DMS153 (cell line): Measurements from ENCODE around the gene BACE1-AS.
"Not testable (repeated sequence)": the region's sequence is repeated elsewhere in the genome, so short reads cannot be mapped to it uniquely, and the experiment has no call there.

Experiments
- DNase-seq: peaks from one replicate; lab custom pipeline; 2025; lab: John Stamatoyannopoulos, UW

Gene BACE1-AS

DNA sequence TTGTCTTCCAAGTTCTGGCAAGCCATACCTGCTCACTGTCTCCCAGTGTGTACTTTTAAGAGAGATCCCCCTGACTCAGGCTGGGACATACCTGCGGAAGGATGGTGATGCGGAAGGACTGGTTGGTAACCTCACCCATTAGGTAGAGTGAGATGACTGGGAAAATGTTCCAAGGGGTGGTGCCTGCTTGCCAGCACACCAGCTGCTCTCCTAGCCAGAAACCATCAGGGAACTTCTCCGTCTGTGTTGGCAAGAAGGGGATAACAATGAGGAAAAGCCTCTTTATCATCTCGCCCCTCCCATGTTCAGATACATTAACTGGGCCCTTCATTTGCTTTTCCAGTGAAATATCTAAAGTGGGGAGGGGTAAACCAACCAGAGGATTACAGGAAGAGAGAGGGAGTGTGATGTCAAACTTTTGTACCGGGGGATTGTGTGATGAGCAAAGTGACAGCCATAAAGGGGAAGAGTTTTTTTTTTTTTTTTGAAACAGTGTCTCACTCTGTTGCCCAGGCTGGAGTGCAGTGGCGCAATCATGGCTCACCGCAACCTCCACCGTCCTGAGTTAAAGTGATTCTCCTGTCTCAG lies at the start of gene BACE1-AS:
BACE1-AS (plus strand) TSS at position 538 of the 588 bp plus-strand sequence.
- no peak for DNase-seq

DNA sequence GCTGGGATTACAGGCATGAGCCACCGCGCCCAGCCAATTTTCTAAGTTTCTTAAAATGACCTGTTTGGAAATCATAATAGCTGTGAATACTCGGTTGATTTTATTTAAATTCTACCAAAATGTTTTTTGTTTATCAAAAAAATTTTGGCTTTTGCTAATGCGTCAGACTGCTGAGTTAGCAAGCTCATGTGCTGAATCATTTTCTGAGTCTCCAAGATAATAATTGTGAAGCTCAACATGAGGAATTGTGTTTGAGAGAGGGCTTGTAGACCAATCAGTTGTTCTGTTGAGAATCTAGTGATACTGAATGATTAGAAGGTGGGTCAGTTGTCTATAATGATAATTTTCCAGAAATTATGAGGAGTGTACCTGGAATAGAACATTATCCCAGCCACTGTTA lies 42.8 kb upstream of the BACE1-AS start:
- DNase-seq: no peak

DNA sequence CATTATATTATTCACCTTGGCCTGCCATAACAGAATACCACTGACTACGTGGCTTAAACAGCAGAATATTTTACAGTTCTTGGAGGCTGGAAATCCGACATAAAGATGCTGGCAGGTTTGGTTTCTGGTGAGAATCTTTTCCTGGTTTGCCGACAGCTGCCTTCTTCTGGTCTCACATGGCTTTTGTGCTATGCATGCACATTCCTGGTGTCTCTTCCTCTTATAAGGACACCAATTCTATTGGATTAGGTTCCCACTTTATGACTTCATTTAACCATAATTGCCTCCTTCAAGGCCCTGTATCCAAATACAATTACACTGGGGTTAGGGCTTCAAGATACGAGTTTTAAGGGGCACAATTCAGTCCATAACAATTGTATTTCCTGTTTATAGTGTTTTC lies 41.6 kb upstream of the BACE1-AS start:
- DNase-seq: no peak

DNA sequence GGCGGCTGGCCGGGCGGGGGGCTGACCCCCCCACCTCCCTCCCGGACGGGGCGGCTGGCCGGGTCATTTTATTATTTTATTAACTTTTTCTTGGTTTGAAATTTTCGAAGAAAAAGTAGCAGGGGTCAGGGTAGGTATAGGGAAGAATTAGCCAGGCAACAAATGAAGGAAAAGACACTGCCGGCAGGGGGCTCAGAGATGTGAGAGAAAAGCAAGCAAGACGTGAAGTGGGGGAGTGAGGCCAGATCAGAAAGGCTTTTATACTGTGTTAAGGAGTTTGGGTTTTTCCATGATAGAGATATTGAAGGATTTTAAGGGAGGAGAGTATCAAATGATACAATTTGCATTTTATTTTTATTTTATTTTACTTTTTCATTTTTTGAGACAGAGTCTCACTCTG lies 39.6 kb upstream of the BACE1-AS start:
- no peak for DNase-seq

DNA sequence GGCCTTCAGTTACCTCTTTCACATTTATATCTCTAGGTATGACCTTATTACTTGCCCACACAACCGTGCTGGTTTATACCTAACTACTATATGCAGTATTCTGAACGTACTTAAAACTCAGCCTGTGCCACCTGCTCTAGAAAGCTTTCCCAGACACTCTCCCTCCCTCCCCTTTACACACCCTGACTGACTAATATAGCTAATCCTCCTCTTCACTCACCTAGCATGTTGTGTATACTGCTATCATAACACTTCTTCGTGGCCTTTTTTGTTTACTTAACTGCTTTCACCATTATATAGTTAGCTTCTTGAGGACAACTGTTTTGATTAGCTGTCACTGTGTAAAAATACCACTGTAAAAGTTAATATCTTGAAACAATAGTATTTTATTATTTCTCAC lies 35.2 kb upstream of the BACE1-AS start:
- no peak for DNase-seq

DNA sequence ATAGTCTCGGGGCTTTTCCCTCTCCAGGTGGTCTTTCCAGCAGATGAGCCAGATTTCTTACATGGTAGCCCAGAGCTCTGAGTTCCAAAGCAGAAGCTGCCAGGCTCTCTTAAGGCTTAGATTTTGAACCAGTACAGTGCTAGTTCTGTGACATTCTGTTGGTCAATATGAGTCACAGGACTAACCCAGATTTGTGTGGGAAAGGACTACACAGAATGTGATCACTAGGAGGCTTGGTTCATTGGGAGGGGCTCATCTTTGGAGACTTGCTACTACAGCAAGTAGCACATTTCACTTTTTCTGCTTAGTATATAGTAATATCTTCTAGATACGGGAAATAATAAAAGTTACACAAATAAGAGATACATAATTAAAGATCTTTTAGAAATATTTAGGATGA lies 34.6 kb upstream of the BACE1-AS start:
- DNase-seq: no peak

DNA sequence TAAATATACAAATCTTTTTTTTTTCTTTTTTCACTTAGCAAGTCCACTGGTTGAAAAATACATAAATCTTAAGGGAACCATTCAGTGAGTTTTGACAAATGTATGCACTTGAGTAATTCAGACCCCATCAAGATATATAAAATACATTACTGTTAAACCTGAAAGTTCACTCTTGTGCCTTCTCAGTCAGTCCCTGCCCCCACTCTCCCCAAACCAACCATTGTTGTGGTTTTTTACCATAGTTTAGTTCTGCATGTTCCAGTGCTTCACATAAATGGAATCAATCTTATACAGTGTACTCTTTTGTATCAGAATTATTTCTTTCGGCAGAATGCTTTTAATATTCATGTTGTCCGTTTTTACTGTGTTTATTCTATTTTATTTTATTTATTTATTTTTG lies 32.6 kb upstream of the BACE1-AS start:
- no peak for DNase-seq

DNA sequence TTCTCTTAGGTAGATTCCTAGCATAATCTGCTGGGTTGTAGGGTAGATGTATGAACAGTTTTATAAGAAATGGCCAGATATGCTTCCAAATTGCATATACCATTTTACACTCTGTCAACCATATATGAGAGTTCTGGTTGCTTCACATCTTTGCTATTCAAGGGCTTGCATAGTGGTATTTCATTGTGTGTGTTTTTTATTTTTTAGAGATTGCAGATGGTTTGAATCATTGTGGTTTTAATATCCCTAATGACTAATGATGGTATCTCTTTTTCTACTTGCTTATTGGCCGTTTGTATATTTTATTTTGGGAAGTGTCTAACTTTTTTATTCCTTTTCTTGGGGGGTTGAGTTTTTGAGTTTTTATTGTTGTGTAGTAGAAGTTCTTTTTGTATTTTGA lies 31.7 kb upstream of the BACE1-AS start:
- no peak for DNase-seq

DNA sequence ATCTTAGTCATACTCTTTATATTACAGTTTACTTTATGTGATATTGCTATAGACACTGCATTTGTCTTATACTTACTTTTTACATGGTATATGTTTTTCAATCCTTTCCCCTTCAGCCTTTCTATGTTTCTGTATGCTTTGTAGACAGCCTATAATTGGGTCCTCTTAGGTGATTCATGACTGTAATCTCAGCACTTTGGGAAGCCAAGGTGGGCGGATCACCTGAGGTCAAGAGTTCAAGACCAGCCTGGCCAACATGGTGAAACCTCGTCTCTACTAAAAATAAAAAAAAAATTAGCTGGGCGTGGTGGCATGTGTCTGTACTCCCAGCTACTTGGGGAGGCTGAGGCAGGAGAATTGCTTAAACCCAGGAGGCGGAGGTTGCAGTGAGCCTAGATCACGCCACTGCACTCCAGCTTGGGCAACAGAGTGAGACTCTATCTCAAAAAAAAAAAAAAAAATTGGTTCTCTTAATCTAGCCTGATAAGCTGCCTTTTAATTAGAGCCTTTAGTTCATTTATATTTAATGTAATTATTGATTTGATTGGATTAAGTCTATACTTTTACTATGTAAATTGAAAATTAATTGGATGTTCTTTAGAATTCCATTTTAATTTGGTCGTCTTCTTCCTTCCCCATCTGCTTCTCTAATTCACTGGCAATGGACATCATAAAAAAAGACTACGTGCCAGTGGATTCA lies 26.4 kb upstream of the BACE1-AS start:
- not testable (repeated sequence) for DNase-seq

DNA sequence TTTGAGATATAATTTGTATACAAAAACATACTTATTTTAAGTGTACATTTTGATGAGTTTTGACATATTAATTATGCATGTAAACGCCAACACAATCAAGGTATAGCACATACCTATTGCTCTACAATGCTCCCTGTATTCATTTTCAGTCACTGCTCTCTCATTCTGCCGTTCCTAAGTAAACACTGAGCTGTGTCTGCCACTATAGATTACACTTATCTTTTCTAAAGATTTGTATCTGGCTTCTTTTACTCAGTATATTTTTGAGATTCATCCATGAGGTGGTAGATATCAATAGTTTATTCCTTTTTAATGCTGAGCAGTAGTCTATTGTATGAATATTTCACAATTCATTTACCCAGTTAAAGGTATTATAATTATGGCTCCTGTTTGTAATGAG lies 25.4 kb upstream of the BACE1-AS start:
- DNase-seq: no peak

DNA sequence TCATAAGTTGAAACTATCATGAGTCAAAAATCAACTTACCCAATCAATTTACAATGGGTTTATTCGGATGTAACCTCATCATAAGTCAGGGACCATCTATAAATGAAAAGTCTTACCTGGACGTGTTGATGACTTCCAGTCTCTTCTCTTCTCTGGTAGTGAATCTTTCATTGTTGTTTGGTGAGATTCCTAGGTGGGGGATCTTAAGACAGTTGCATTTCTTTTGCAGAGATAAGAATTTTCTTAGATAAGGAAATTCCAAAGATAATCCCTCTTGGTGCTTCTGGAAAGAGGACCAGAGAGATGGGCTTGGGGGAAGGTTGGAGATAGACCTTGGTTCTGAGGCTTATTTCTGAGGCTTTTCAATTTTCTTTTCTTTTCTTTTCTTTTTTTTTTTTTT lies 21.3 kb upstream of the BACE1-AS start:
- DNase-seq: no peak

DNA sequence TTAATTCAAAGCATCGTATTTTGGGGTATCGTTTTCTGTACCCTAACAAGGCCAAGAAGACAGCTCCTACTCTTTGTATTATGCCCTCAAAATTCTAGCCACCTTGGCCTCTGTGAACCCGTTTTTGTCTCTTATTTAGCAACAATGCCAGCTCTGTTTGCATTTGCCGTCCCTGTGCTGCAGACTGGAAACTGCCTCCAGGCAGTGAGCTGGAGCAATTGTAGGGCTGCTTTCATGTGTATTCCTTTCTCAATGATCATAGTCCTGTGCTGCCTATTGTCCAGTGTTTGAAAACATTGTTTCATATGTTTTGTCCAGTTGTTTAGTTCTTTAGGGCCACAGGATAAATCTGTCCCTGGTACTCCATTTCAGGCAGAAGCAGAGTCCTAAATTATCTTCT lies 19.9 kb upstream of the BACE1-AS start:
- no peak for DNase-seq

DNA sequence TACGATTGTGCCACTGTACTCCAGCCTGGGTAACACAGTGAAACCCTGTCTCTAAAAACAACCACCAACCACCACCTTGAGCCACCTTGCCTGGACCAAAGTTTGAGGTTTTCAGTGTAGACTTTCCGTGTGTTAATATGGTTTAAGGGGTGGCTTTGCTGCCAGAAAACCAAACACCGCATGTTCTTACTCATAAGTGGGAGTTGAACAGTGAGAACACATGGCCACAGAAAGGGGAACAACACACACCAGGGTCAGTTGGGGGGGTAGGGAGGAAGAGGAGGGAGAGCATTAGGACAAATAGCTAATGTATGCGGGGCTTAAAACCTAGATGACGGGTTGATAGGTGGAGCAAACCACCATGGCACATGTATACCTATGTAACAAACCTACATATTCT lies 19.0 kb upstream of the BACE1-AS start:
- DNase-seq: not testable (repeated sequence)

DNA sequence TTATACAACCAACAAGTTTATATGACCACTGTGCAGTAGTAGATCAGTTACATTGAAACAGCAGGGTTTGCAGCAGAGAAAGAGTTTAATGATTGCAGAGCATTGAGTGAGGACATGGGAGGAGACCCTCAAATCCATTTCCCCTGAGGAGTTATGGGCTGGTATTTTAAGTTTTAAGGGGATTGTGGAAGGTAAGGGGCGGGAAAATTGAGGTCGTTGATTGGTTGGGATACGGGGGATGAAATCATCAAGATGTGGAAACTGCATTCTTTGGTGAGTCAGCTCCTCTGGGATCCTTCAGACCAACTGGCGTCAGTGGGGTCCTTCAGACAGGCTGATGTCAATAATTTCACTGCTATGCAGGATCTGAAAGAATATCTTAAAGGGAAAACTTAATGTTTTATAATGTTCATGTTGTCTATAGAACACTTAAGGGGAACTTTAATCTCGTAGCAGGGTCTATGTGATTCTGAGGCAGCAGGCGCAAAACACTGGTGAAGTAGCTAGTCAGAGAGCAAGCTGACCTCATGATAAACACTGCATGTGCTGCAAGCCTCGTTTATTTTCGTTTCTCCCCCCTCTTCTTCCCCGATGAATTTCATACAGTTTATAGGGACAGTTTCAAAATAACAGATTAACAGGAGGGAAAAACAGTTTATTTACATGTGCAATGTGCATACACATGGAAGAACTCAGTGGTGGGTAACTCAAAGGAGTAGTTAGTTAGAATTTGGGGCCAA lies 17.4 kb upstream of the BACE1-AS start:
- DNase-seq: no peak

DNA sequence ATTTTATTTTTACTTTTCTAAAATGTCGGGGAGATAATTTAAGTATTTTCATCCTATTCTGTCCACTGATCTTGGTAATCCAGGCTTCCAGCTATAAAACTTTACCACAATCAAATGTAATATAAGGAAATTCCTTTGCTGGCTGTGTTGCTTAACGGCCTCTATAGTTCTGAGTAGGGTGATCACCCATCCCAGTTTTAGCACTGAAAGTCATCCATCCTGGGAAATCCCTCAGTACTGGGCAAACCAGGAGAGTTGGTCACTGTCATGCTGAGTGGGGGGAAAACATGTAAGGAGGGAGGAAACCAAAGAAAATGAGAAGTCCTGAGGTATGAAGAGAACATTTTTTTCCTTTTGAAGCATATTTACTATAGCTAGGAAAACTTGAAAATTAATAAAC lies 12.8 kb upstream of the BACE1-AS start:
- DNase-seq: no peak

DNA sequence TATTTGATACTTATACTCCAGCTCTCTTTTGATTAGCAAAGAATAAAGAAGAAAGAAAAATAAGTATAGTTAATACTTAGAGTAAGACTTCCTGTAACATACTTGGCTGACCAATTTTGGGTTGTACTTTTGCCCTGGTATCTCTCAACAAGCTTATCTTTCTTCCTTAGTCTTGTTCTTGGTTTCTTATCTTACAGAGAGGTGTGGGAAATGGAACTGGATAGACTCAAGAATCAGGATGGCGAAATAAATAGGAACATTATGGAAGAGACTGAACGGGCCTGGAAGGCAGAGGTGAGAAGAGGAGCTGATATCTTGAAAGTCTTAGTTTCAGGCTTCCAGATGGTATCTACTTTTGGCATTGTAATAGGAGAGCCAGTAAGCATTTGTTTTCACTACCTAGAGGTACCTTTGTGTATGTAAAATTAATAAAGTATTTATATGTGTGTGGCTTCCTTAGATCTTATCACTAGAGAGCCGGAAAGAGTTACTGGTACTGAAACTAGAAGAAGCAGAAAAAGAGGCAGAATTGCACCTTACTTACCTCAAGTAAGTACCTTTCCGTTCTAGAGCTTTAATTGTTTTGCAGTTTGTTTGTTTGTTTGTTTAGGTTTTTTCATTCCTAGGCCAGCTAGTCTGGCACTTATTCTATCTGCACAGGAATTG lies 11.3 kb upstream of the BACE1-AS start:
- no peak for DNase-seq

DNA sequence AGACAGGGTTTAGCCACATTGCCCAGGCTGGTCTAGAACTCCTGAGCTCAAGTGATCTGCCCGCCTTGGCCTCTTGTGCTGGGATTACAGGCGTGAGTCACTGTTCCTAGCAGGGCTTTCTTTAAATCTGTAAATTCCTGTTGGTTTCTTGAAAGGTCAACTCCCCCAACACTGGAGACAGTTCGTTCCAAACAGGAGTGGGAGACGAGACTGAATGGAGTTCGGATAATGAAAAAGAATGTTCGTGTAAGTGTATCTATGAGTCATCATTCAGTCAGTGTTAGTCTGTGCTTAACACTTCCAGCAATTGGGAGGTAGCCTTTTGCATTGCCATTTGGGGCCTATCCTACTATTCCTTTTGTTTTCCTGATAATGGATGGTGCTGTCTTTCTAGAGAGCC lies 10.0 kb upstream of the BACE1-AS start:
- DNase-seq: no peak

DNA sequence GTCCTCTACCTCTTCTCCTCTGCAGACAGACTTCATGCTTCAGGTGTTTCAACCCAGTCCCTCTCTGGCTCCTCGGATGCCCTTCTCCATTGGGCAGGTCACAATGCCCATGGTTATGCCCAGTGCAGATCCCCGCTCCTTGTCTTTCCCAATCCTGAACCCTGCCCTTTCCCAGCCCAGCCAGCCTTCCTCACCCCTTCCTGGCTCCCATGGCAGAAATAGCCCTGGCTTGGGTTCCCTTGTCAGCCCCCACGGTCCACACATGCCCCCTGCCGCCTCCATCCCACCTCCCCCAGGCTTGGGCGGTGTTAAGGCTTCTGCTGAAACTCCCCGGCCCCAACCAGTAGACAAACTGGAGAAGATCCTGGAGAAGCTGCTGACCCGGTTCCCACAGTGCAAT lies 9.3 kb upstream of the BACE1-AS start:
- no peak for DNase-seq

DNA sequence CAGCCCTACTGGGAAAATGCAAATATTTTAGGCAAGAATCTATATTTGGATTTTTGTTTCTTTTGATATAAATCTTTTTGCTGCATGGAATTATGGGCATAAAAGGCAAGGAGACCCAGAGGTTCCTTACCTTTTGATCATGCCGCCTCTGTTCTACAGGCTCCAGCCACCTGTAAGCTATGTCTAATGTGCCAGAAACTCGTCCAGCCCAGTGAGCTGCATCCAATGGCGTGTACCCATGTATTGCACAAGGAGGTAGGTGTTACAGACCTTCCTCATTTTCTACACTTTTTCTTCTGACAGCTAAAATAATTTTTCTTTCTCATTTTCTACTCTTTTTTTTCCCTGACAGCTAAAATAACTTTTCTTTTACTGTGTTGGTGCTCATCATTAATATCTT lies 8.2 kb upstream of the BACE1-AS start:
- DNase-seq: no peak

DNA sequence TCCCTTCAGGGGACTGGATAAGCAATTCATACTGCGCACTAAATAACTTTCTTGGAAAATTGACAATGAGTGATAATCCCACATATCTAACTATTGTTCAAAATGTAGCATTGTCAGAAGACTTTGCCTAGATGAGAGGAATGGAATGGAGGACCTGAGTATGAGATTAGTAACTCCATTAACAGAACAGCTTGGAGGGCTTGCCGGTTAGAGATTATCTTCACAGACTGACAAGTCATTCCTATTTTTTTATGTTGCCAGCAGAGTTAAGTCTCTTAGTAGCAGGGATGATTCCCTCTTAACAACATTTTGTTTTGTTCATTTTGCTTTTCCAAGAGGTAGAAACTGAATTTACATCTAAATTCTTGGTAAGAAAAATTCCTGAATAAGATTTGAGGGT lies 7.1 kb upstream of the BACE1-AS start:
- no peak for DNase-seq

DNA sequence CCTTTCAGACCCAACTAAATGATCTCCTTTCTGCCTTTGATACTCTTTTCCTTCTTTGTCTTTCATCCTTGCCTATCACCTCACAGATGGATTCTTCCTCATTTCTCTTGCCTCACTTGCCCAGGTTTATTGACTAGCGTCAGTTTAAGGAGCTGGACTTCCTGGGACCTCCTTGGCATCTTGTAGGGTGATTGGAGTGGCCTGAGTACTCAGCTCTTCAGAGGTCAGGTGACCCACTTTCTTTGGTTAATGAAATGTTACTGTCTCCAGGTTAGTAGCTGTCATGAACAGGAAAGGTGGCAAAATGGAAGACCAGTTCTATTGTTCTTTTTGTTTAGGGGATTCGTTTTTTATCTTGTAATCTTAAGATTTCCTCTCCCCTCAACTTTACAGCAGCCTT lies 4.6 kb upstream of the BACE1-AS start:
- DNase-seq: no peak

DNA sequence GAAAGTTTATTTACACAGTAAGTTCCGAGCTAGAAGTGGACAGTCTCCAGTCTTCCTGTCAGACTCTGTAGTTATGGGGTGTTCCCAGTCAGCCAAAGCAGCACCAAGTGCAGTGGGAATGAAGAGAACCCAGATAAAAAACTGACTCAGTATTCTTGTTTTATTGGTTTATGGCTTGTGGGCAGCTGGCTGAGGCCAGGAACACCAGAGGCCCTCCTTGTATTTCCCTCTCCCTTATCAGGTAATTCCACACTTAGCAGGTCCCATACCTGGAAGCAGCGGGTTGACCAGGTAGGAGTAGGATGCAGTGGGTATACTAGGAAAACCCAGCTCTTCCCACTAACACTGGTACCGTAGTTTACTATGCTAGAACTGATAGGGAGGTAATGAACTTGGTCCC lies 3.5 kb upstream of the BACE1-AS start:
- DNase-seq: no peak

DNA sequence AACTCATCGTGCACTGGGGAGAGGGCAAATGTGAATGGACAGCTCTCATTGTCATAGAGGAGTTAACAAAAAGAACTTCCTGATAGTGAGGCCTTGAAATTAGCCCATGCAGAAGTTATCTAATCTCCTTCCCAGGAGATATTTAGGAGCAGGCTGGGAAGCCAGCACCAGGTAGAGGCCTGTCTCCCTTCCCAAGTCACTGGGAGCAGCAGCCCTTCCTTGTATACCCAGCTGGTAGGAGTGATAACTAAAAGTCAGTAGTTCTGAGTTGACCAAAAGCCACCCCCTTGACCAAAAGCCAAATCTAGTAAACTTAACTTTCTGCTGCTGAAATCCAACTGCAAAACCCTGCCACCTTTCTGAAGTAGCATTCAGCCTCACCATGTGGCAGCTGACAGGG lies 1.4 kb upstream of the BACE1-AS start:
- DNase-seq: no peak
